OCI-LY7 (cell line): ENCODE results near the gene GLYAT. TPM values are rescaled to one million over a fixed set of nuclear protein-coding genes. Genes with fewer than 3 reads are reported as not detected.

Experiments used
- BruUV-seq: library from RNA; stranded (reverse); fragments of 400-500 nt; replicated peaks from 2 replicates; lab custom pipeline; 2021; lab: Mats Ljungman, UMichigan
- CTCF ChIA-PET: fragments of 300-600 bp; sonication (Branson Sonifier 250); formaldehyde crosslinking; loops from one replicate; lab custom pipeline; 2022; ENCODE audit warnings: antibody characterized with exemption; ENCODE audit not compliant: unreplicated experiment; lab: Charles Lee
- POLR2A ChIA-PET: fragments of 300-600 bp; sonication (Branson Sonifier 250); formaldehyde crosslinking; loops from one replicate; lab custom pipeline; 2022; ENCODE audit warnings: antibody characterized with exemption; lab: Charles Lee
- DNase-seq: peaks from one replicate; pipeline ENCODE4 v3.0.0-alpha.2; 2015; ENCODE audit warnings: low spot score
- H2AFZ ChIP-seq: fragments of 200-600 bp; sonication (generic), shearing (Covaris generic); 2 replicates; pipeline ENCODE4 v1.6.1; 2014; ENCODE audit warnings: mild to moderate bottlenecking, antibody characterized with exemption, low read length, moderate library complexity
- H3K27ac ChIP-seq: fragments of 200-600 bp; sonication (generic); 2 replicates; pipeline ENCODE4 v1.5.1; 2014; ENCODE audit warnings: mixed run types, low read depth, mild to moderate bottlenecking, moderate library complexity, low read length, inconsistent platforms; ENCODE audit not compliant: poor library complexity, severe bottlenecking
- H3K36me3 ChIP-seq: fragments of 200-600 bp; sonication (generic); 2 replicates; pipeline ENCODE4 v1.6.1; 2014; ENCODE audit warnings: mild to moderate bottlenecking, antibody characterized with exemption, low read length, moderate library complexity, mixed read lengths; ENCODE audit not compliant: insufficient read depth
- H3K4me1 ChIP-seq: fragments of 200-600 bp; sonication (generic); 2 replicates; pipeline ENCODE4 v1.5.1; 2014; ENCODE audit warnings: mild to moderate bottlenecking, low read length; ENCODE audit not compliant: insufficient read depth, poor library complexity, severe bottlenecking
- H3K4me2 ChIP-seq: fragments of 200-600 bp; sonication (generic); 2 replicates; pipeline ENCODE4 v1.6.1; 2014; ENCODE audit warnings: mild to moderate bottlenecking, low read length
- H3K4me3 ChIP-seq: fragments of 200-600 bp; sonication (generic); 2 replicates; pipeline ENCODE4 v1.5.1; 2014; ENCODE audit warnings: mild to moderate bottlenecking, low read depth, low read length; ENCODE audit not compliant: poor library complexity, severe bottlenecking
- H3K79me2 ChIP-seq: fragments of 200-600 bp; sonication (generic); 2 replicates; pipeline ENCODE4 v1.6.1; 2016; ENCODE audit warnings: low read depth, mild to moderate bottlenecking, low read length, moderate library complexity, mixed read lengths; ENCODE audit not compliant: insufficient read depth
- H3K9me2 ChIP-seq: fragments of 200-600 bp; sonication (generic); 2 replicates; pipeline ENCODE4 v1.6.1; 2016; ENCODE audit warnings: mild to moderate bottlenecking, low read length, mixed read lengths; ENCODE audit not compliant: insufficient read depth
- H3K9me3 ChIP-seq: fragments of 200-600 bp; sonication (generic); 2 replicates; pipeline ENCODE4 v1.6.1; 2014; ENCODE audit warnings: mild to moderate bottlenecking, mixed run types, low read length, mixed read lengths
- H4K20me1 ChIP-seq: fragments of 200-600 bp; sonication (generic); 2 replicates; pipeline ENCODE4 v1.6.1; 2014; ENCODE audit warnings: mild to moderate bottlenecking, antibody characterized with exemption, low read length, moderate library complexity, mixed read lengths; ENCODE audit not compliant: insufficient read depth
- EZH2phosphoT487 ChIP-seq: fragments of 200-600 bp; sonication (generic); IDR thresholded peaks from 2 replicates; pipeline ENCODE4 v1.6.1; 2018; ENCODE audit warnings: low read depth, borderline replicate concordance, mild to moderate bottlenecking, mixed run types, antibody characterized with exemption, low read length, moderate library complexity, mixed read lengths
- intact Hi-C: fragments of 100-400 bp; cut with micrococcal nuclease; formaldehyde crosslinking; loops from one replicate; pipeline ENCODE4 v1.10.0; 2022; ENCODE audit not compliant: unreplicated experiment
- total RNA-seq, 2 experiments: library from RNA; depleted of rRNA in 1 of 2; stranded (reverse); fragments of >200 nt in 1 of 2; shearing (Covaris generic) in 1 of 2; gene quantifications; 2 replicates each; pipeline ENCODE4 v1.2.3, GENCODE V29; 2014 to 2022
- TF ChIP-seq, protein P1 (sequence below): fragments of 200-600 bp; sonication (generic); conservative IDR thresholded peaks from 2 replicates; pipeline ENCODE4 v1.5.1; 2014; ENCODE audit warnings: mild to moderate bottlenecking, antibody characterized with exemption, low read length, moderate library complexity, mixed read lengths

GLYAT gene
- total RNA-seq, 2 experiments from 2014 or later: not detected

DNA sequence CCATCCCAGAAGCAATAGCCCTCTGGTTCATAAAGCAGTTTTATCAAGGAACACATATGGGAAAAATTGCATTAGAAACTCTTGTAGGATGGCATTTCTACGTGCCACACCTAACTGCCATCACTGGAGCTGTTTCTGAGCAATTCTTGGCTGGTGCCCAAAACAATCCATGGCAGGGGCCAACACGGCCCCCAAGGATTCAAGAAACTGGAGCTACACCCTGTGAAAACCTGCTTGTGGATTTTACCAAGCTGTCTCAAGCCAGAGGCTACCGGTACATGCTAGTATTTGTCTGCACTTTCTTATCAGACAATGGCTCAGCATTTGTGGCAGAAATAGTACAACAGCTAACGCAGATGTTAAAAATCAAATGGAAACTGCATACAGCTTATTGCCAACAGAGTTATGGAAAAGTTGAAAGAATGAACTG, 42.4 kb upstream of the GLYAT start:
- H2AFZ ChIP-seq: no peak overlapping the region
- no peak overlapping the region for H3K4me2 ChIP-seq
- no peaks in the 10 kb centered on the region for H4K20me1 ChIP-seq
- no peaks in the 10 kb centered on the region for H3K9me2 ChIP-seq
- no peaks in the 10 kb centered on the region for H3K9me3 ChIP-seq
- ChIA-PET CTCF (interaction anchor here (1.0 kb wide), 1 partner anchor 368 kb away, joined by 3 read pairs; no protein-coding TSS in a partner anchor), POLR2A (interaction anchor here (0.7 kb wide), 1 partner anchor 410 kb away, joined by 3 read pairs; no protein-coding TSS in a partner anchor)
- intact Hi-C loops: no loop called here
- BruUV-seq: no TSS peak
- no peaks in the 10 kb centered on the region for H3K79me2 ChIP-seq
- no peak overlapping the region for H3K4me3 ChIP-seq
- TF ChIP-seq EZH2phosphoT487: no peak
- TF ChIP-seq, protein P1, sequence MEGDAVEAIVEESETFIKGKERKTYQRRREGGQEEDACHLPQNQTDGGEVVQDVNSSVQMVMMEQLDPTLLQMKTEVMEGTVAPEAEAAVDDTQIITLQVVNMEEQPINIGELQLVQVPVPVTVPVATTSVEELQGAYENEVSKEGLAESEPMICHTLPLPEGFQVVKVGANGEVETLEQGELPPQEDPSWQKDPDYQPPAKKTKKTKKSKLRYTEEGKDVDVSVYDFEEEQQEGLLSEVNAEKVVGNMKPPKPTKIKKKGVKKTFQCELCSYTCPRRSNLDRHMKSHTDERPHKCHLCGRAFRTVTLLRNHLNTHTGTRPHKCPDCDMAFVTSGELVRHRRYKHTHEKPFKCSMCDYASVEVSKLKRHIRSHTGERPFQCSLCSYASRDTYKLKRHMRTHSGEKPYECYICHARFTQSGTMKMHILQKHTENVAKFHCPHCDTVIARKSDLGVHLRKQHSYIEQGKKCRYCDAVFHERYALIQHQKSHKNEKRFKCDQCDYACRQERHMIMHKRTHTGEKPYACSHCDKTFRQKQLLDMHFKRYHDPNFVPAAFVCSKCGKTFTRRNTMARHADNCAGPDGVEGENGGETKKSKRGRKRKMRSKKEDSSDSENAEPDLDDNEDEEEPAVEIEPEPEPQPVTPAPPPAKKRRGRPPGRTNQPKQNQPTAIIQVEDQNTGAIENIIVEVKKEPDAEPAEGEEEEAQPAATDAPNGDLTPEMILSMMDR: no peak
- no peak overlapping the region for H3K27ac ChIP-seq
- no peaks in the 10 kb centered on the region for H3K4me1 ChIP-seq
- no peak for DNase-seq
- no peaks in the 10 kb centered on the region for H3K36me3 ChIP-seq

DNA sequence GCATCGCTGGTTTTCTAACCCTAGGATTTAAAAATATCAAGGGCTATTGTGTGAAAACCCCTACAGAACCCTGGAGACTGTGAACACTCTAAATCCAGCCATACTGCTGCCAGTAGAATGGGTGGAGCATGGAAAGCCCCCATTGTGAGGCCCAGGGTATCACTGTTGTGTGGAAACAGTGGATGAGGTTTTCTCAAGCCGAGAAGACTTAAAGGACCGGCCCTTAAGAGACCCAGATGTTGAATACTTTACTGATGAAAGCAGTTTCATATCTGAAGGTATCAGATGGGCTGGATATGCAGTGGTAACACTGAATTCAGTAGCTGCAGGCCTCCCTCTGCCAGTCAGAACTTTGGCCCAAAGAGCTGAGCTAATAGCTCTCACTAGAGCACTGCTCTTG, 41.6 kb upstream of the GLYAT start:
- ChIA-PET POLR2A (no interaction called here), CTCF (interaction anchor here (1.0 kb wide), 1 partner anchor 368 kb away, joined by 3 read pairs; no protein-coding TSS in a partner anchor)
- H3K4me2 ChIP-seq: no peak overlapping the region
- no peaks in the 10 kb centered on the region for H3K36me3 ChIP-seq
- no peak overlapping the region for H2AFZ ChIP-seq
- H3K4me1 ChIP-seq: no peaks in the 10 kb centered on the region
- H3K9me3 ChIP-seq: no peaks in the 10 kb centered on the region
- no peaks in the 10 kb centered on the region for H3K9me2 ChIP-seq
- no peak overlapping the region for H3K4me3 ChIP-seq
- no TSS peak for BruUV-seq
- no peak overlapping the region for H3K27ac ChIP-seq
- intact Hi-C loops: no loop called here
- no peak for DNase-seq
- H3K79me2 ChIP-seq: no peaks in the 10 kb centered on the region
- H4K20me1 ChIP-seq: no peaks in the 10 kb centered on the region
- TF ChIP-seq EZH2phosphoT487: no peak
- TF ChIP-seq, protein P1: no peak

DNA sequence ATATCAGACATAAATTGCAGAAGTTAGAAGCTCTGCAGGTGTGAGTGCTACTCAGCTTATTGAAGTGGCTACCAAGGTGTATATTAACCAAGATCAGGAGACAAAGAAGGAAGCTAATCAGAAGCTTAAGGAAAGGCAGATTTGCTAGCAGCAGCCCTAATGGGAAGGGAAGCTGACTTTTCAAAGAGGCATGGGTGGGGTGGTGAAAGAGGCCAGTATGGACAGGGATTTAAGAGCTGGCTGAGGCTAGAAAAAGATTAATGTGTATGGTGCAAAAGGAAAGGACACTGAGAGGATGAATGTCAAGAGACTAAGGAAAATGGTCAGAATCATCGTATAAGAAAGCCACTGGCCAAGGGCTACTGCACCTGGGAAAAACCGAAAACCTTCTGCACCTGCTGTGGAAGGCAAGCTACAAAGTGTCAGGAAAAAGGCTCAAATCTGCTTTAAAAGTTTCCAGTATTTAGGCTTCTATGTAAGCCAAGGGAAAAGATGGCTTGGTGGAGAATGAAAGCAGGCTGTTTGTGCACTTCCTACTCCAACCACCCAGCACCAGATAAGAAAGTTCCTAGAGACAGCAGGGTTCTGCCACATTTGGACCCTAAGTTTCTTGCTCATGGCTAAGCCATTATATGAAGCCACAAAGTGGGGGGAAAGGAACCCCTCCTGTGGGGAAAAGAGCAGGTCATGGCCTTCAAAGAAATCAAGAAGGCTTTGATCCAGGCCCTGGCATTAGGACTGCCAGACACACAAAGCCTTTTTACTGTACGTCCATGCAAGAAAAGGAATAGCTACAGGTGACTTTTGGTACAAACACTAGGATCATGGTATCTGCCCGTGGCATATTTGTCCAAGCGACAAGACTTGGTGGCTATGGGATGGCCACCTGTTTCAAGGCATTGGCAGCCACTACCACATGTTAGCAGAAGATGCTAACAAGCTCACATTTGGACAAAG, 40.9 kb upstream of the GLYAT start:
- POLR2A ChIA-PET: no interaction called here
- Histone ChIP-seq H3K79me2 (no peaks in the 10 kb centered on the region), H2AFZ (no peak overlapping the region), H3K36me3 (no peaks in the 10 kb centered on the region), H3K4me3 (no peak overlapping the region), H3K27ac (no peak overlapping the region), H3K4me2 (no peak overlapping the region), H4K20me1 (no peaks in the 10 kb centered on the region), H3K9me3 (no peaks in the 10 kb centered on the region), H3K9me2 (no peaks in the 10 kb centered on the region), H3K4me1 (no peaks in the 10 kb centered on the region)
- intact Hi-C loops: no loop called here
- TF ChIP-seq, protein P1: no peak
- TF ChIP-seq EZH2phosphoT487: no peak
- no peak for DNase-seq
- no TSS peak for BruUV-seq
- CTCF ChIA-PET: interaction anchor here (0.8 kb wide), 1 partner anchor 101 kb away, joined by 3 read pairs; no protein-coding TSS in a partner anchor
